GM23248 (cell line): Measurements from ENCODE around the gene TLE1. TPM values are rescaled to one million over a fixed set of nuclear protein-coding genes. Genes with fewer than 3 reads are reported as not detected.
A peak's percentile ranks its signal among the peaks of the same experiment; 100 is the strongest.

Source experiments
- DNase-seq: peaks from one replicate; pipeline ENCODE4 v3.0.0-alpha.2; 2015
- H2AFZ ChIP-seq: fragments of 200-600 bp; sonication (generic); 2 replicates; pipeline ENCODE4 v1.6.1; 2016; ENCODE audit warnings: antibody characterized with exemption
- H3F3A ChIP-seq: fragments of 200-600 bp; sonication (generic); 2 replicates; pipeline ENCODE4 v1.6.1; 2016; ENCODE audit warnings: mild to moderate bottlenecking, antibody characterized with exemption, mixed run types; ENCODE audit not compliant: insufficient read depth
- H3K27ac ChIP-seq: fragments of 200-600 bp; sonication (generic); 2 replicates; pipeline ENCODE4 v1.5.1; 2016; ENCODE audit warnings: mild to moderate bottlenecking
- H3K27me3 ChIP-seq: fragments of 200-600 bp; sonication (generic); replicated peaks from 2 replicates; pipeline ENCODE4 v1.6.1; 2016; ENCODE audit warnings: mild to moderate bottlenecking; ENCODE audit not compliant: insufficient read depth
- H3K36me3 ChIP-seq: fragments of 200-600 bp; sonication (generic); 2 replicates; pipeline ENCODE4 v1.6.1; 2016; ENCODE audit warnings: low read depth, mild to moderate bottlenecking
- H3K4me1 ChIP-seq: fragments of 200-600 bp; sonication (generic); 2 replicates; pipeline ENCODE4 v1.6.1; 2016; ENCODE audit warnings: mild to moderate bottlenecking; ENCODE audit not compliant: insufficient read depth
- H3K4me2 ChIP-seq: fragments of 200-600 bp; sonication (generic); one replicate; pipeline ENCODE4 v1.6.1; 2016; ENCODE audit warnings: mild to moderate bottlenecking; ENCODE audit not compliant: unreplicated experiment
- H3K4me3 ChIP-seq: fragments of 200-600 bp; sonication (generic); 2 replicates; pipeline ENCODE4 v1.5.1; 2016; ENCODE audit warnings: mild to moderate bottlenecking
- H3K79me2 ChIP-seq: fragments of 200-600 bp; sonication (generic); 2 replicates; pipeline ENCODE4 v1.6.1; 2016; ENCODE audit warnings: mild to moderate bottlenecking; ENCODE audit not compliant: insufficient read depth
- H3K9ac ChIP-seq: fragments of 200-600 bp; sonication (generic); 2 replicates; pipeline ENCODE4 v1.6.1; 2016; ENCODE audit warnings: mild to moderate bottlenecking
- H3K9me2 ChIP-seq: fragments of 200-600 bp; sonication (generic); 2 replicates; pipeline ENCODE4 v1.6.1; 2016; ENCODE audit warnings: mixed run types, mild to moderate bottlenecking, moderate library complexity; ENCODE audit not compliant: insufficient read depth
- H3K9me3 ChIP-seq: fragments of 200-600 bp; sonication (generic); one replicate; pipeline ENCODE4 v1.6.1; 2017; ENCODE audit warnings: low read depth
- H4K20me1 ChIP-seq: fragments of 200-600 bp; sonication (generic); 2 replicates; pipeline ENCODE4 v1.6.0; 2016; ENCODE audit not compliant: insufficient read depth
- EZH2 ChIP-seq: fragments of 200-600 bp; sonication (generic); IDR thresholded peaks from 2 replicates; pipeline ENCODE4 v1.6.1; 2018; ENCODE audit warnings: antibody characterized with exemption, mild to moderate bottlenecking; ENCODE audit not compliant: insufficient read depth, poor library complexity, severe bottlenecking
- EZH2phosphoT487 ChIP-seq: fragments of 200-600 bp; sonication (generic); IDR thresholded peaks from 2 replicates; pipeline ENCODE4 v1.6.1; 2018; ENCODE audit warnings: antibody characterized with exemption, moderate library complexity, mild to moderate bottlenecking, low read depth; ENCODE audit not compliant: insufficient read depth
- WGBS, 2 experiments: methylation state at CpG; one replicate each; pipeline ENCODE4 v1.1.6; 2015 to 2017; ENCODE audit warnings: low lambda C conversion rate in 2 of 2, low coverage in 1 of 2; ENCODE audit errors: missing lambda C conversion rate in 2 of 2; 5-methylcytosine and 5-hydroxymethylcytosine counted together
- in situ Hi-C: fragments of 300-500 bp; cut with MboI; formaldehyde crosslinking; loops from 2 replicates; pipeline ENCODE4 v1.15.0; 2020
- polyA plus RNA-seq: library from polyadenylated mRNA; unstranded; fragments of >200 nt; fragmentation: Nextera tagmentation; extraction: Ambion mirVana; gene quantifications from 2 replicates; pipeline ENCODE4 v1.2.1, GENCODE V29; 2016
- total RNA-seq: library from RNA; depleted of rRNA; stranded (reverse); fragments of >200 nt; shearing (Covaris generic); gene quantifications from 2 replicates; pipeline ENCODE4 v1.2.3, GENCODE V29; 2014

The TLE1 gene
- total and polyA plus RNA-seq, 2 experiments from 2014 or later: 6.4 to 14.4 TPM

- H3K4me3 ChIP-seq: no peak overlapping the region
- no peak overlapping the region for H2AFZ ChIP-seq
- 40% methylated on average over 15 of the region's 15 CpGs for WGBS, 2 experiments
- peak; percentile 90 for DNase-seq
- no peaks in the 10 kb centered on the region for H3K9me3 ChIP-seq
- H3F3A ChIP-seq: no peaks in the 10 kb centered on the region
- H3K27ac ChIP-seq: peak overlapping the region; percentile 26
- no peaks in the 10 kb centered on the region for H3K9me2 ChIP-seq
- no peaks in the 10 kb centered on the region for H3K27me3 ChIP-seq
- peak overlapping the region; percentile 54 for H3K9ac ChIP-seq
- no peaks in the 10 kb centered on the region for H3K36me3 ChIP-seq
- in situ Hi-C loops: no loop called here
- H3K79me2 ChIP-seq: no peaks in the 10 kb centered on the region
- TF ChIP-seq EZH2 (no peak), EZH2phosphoT487 (no peak)
- no peak overlapping the region for H3K4me2 ChIP-seq
- H3K4me1 ChIP-seq: peaks cover 8% of the 10 kb centered on the region
- no peaks in the 10 kb centered on the region for H4K20me1 ChIP-seq
Measured at GRCh38 chr9:81588148-81588871, 101.0 kb downstream of the TLE1 start.

DNA sequence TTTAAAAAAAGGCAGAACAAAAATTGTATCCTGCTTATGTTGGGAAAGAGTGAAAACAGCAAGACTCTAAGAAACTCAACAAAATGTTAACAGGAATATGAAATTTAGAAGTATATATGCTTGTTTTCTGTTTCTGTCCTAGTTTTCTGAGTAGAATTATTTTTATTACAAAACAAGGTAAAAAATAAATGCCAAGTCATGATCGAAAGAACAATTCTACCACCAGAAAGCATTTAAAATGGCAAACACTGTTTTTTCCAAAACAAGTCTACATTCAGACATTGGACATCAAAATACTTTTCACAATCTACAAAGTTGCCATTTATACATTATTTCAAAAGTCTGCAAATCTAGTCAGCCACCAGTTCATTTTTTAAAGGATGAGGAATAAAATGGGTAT, 102.6 kb downstream of the TLE1 start:
- WGBS, 2 experiments: 93 to 100% methylated on average over 1 of the region's 1 CpG
- Histone ChIP-seq H3K4me1 (peaks cover 8% of the 10 kb centered on the region), H4K20me1 (no peaks in the 10 kb centered on the region), H3K9me2 (no peaks in the 10 kb centered on the region), H3K9me3 (no peaks in the 10 kb centered on the region), H3K4me2 (no peak overlapping the region), H3K27ac (no peak overlapping the region), H3K9ac (no peak overlapping the region), H3K4me3 (no peak overlapping the region), H3K27me3 (no peaks in the 10 kb centered on the region), H2AFZ (no peak overlapping the region), H3K36me3 (no peaks in the 10 kb centered on the region), H3K79me2 (no peaks in the 10 kb centered on the region), H3F3A (no peaks in the 10 kb centered on the region)
- TF ChIP-seq EZH2phosphoT487: no peak
- TF ChIP-seq EZH2: no peak
- DNase-seq: no peak
- in situ Hi-C loops: no loop called here

DNA sequence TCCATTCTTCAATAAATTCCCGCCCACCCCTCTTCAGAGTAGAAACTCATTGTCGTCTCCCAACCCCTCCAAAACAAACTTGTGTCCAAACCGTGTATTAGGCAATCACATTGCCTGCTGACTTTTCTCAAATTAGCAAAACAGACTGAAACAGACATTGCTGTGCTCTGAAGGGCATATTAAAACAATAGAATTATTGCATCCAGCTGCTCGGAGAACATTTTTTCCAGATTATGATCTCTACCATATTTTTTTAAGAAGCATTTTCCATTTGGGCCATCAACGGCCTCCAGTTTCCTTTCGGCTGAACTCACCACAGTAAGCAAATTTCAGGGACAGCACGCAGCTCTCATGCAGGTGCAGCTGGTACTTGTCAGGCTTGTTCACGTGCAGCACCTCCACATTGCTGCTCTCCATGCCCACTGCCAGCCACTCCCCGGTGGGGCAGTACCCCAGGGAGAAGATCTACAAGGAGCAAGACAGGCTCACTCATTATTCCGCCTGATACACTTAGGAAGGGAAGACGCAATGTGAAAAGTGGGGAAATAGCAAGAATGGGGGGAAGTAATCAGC, 104.1 kb downstream of the TLE1 start:
- H4K20me1 ChIP-seq: no peaks in the 10 kb centered on the region
- no peak overlapping the region for H3K9ac ChIP-seq
- H3F3A ChIP-seq: no peaks in the 10 kb centered on the region
- no peaks in the 10 kb centered on the region for H3K9me3 ChIP-seq
- H3K4me3 ChIP-seq: no peak overlapping the region
- peak; percentile 24 for DNase-seq
- WGBS, 2 experiments: 53 to 56% methylated on average over 11 of the region's 11 CpGs
- peaks cover 8% of the 10 kb centered on the region for H3K4me1 ChIP-seq
- no peak overlapping the region for H3K4me2 ChIP-seq
- no peak for TF ChIP-seq EZH2
- no peak for TF ChIP-seq EZH2phosphoT487
- no peaks in the 10 kb centered on the region for H3K36me3 ChIP-seq
- H3K27ac ChIP-seq: no peak overlapping the region
- in situ Hi-C loops: no loop called here
- H3K9me2 ChIP-seq: no peaks in the 10 kb centered on the region
- H2AFZ ChIP-seq: no peak overlapping the region
- no peaks in the 10 kb centered on the region for H3K27me3 ChIP-seq
- no peaks in the 10 kb centered on the region for H3K79me2 ChIP-seq

GRCh38 chr9:81584099-81584498, 105.2 kb downstream of the TLE1 start:
- no peaks in the 10 kb centered on the region for H3K36me3 ChIP-seq
- H3K4me1 ChIP-seq: peaks cover 9% of the 10 kb centered on the region
- WGBS, 2 experiments: 95 to 96% methylated on average over 8 of the region's 8 CpGs
- no peaks in the 10 kb centered on the region for H3K27me3 ChIP-seq
- TF ChIP-seq EZH2phosphoT487 (no peak), EZH2 (no peak)
- H3K4me2 ChIP-seq: no peak overlapping the region
- no peaks in the 10 kb centered on the region for H3K9me3 ChIP-seq
- no peaks in the 10 kb centered on the region for H3F3A ChIP-seq
- H3K9ac ChIP-seq: no peak overlapping the region
- no peak overlapping the region for H3K4me3 ChIP-seq
- H3K79me2 ChIP-seq: no peaks in the 10 kb centered on the region
- in situ Hi-C loops: no loop called here
- H4K20me1 ChIP-seq: no peaks in the 10 kb centered on the region
- no peaks in the 10 kb centered on the region for H3K9me2 ChIP-seq
- no peak for DNase-seq
- no peak overlapping the region for H2AFZ ChIP-seq
- no peak overlapping the region for H3K27ac ChIP-seq
